Measurements from ENCODE around the gene FCRLA. TPM values are rescaled to one million over a fixed set of nuclear protein-coding genes. Genes with fewer than 3 reads are reported as not detected.
"Not testable (repeated sequence)": the region's sequence is repeated elsewhere in the genome, so short reads cannot be mapped to it uniquely, and the experiment has no call there.

The FCRLA gene
- polyA plus RNA-seq, 3 donors from 2014 or later: 0.36 to 0.48 (median 0.42) TPM

GRCh38 chr1:161681879-161682278 is 25.1 kb upstream of the FCRLA start:
- Mint-ChIP-seq H3K4me1 (no peaks in the 10 kb centered on the region), H3K27ac (no peak overlapping the region), H3K4me3 (no peak overlapping the region), H3K9me3 (no peaks in the 10 kb centered on the region), H3K36me3 (peaks cover 0 to 7% (median 0%) of the 10 kb centered on the region in 3 donors), H3K27me3 (ENCODE audit: low read depth in 3 of 3) (peaks cover 0 to 9% (median 6%) of the 10 kb centered on the region in 3 donors)
- DNase-seq: no peak

GRCh38 chr1:161688946-161689345 is 18.1 kb upstream of the FCRLA start:
- no peak for DNase-seq
- Mint-ChIP-seq H3K27me3 (ENCODE audit: low read depth in 3 of 3) (peaks cover 3 to 11% (median 4%) of the 10 kb centered on the region in 3 donors), H3K4me1 (peaks cover 0 to 2% of the 10 kb centered on the region in 2 donors), H3K27ac (no peak overlapping the region), H3K4me3 (no peak overlapping the region), H3K9me3 (no peaks in the 10 kb centered on the region), H3K36me3 (peaks cover 0 to 7% (median 0%) of the 10 kb centered on the region in 3 donors)

- Mint-ChIP-seq H3K27me3 (ENCODE audit: low read depth in 3 of 3) (peaks cover 3 to 10% (median 7%) of the 10 kb centered on the region in 3 donors), H3K4me3 (no peak overlapping the region), H3K27ac (no peak overlapping the region), H3K4me1 (peaks cover 0 to 2% of the 10 kb centered on the region in 2 donors), H3K9me3 (peaks cover 0 to 3% (median under 1%) of the 10 kb centered on the region in 6 donors), H3K36me3 (peaks cover 0 to 10% (median 0%) of the 10 kb centered on the region in 3 donors)
- DNase-seq: no peak
Observed at GRCh38 chr1:161691846-161692245, 15.2 kb upstream of the FCRLA start.

- DNase-seq, H3K4me3 Mint-ChIP-seq, H3K36me3 Mint-ChIP-seq, H3K4me1 Mint-ChIP-seq, H3K9me3 Mint-ChIP-seq, H3K27ac Mint-ChIP-seq: not testable (repeated sequence)
- H3K27me3 Mint-ChIP-seq (ENCODE audit: low read depth in 3 of 3): peaks cover 3 to 10% (median 4%) of the 10 kb centered on the region in 3 donors
Observed at GRCh38 chr1:161693020-161693712, 13.9 kb upstream of the FCRLA start.

- not testable (repeated sequence) for DNase-seq; H3K27me3 Mint-ChIP-seq (ENCODE audit: low read depth in 3 of 3); H3K36me3 Mint-ChIP-seq; H3K4me3 Mint-ChIP-seq; H3K9me3 Mint-ChIP-seq; H3K4me1 Mint-ChIP-seq
- H3K27ac Mint-ChIP-seq: peak overlapping the region in 1 of 6 donors; percentile 26
Observed at GRCh38 chr1:161698302-161698701, 8.7 kb upstream of the FCRLA start.

- Mint-ChIP-seq H3K36me3 (no peaks in the 10 kb centered on the region), H3K9me3 (peaks cover 0 to 3% (median 0%) of the 10 kb centered on the region in 6 donors), H3K4me1 (peaks cover 8% of the 10 kb centered on the region in 2 donors), H3K27ac (no peak overlapping the region), H3K4me3 (no peak overlapping the region), H3K27me3 (ENCODE audit: low read depth in 3 of 3) (peaks cover 0 to 5% (median 0%) of the 10 kb centered on the region in 3 donors)
- DNase-seq: no peak
Observed at GRCh38 chr1:161702250-161702649, 4.8 kb upstream of the FCRLA start.

GRCh38 chr1:161705537-161705936 is 1.5 kb upstream of the FCRLA start:
- H3K4me3 Mint-ChIP-seq: no peak overlapping the region
- H3K4me1 Mint-ChIP-seq: no peaks in the 10 kb centered on the region
- H3K9me3 Mint-ChIP-seq: no peaks in the 10 kb centered on the region
- no peak for DNase-seq
- no peak overlapping the region for H3K27ac Mint-ChIP-seq
- peaks cover 0 to 6% (median 0%) of the 10 kb centered on the region in 3 donors for H3K36me3 Mint-ChIP-seq
- no peaks in the 10 kb centered on the region for H3K27me3 Mint-ChIP-seq (ENCODE audit: low read depth in 3 of 3)

- Mint-ChIP-seq H3K27ac (no peak overlapping the region), H3K9me3 (no peaks in the 10 kb centered on the region), H3K4me1 (no peaks in the 10 kb centered on the region), H3K4me3 (no peak overlapping the region), H3K27me3 (ENCODE audit: low read depth in 3 of 3) (no peaks in the 10 kb centered on the region), H3K36me3 (peaks cover 0 to 6% (median 0%) of the 10 kb centered on the region in 3 donors)
- no peak for DNase-seq
Observed at GRCh38 chr1:161706113-161706481, 932 bp upstream of the FCRLA start.

- H3K27ac Mint-ChIP-seq: no peak overlapping the region
Observed at GRCh38 chr1:161707503-161707902, 474 bp downstream of the FCRLA start.

GRCh38 chr1:161709373-161709772 is 2.3 kb downstream of the FCRLA start:
- Mint-ChIP-seq H3K36me3 (peaks cover 0 to 6% (median 0%) of the 10 kb centered on the region in 3 donors), H3K27ac (no peak overlapping the region), H3K4me1 (no peaks in the 10 kb centered on the region), H3K27me3 (ENCODE audit: low read depth in 3 of 3) (peaks cover 0 to 4% (median 3%) of the 10 kb centered on the region in 3 donors), H3K4me3 (no peak overlapping the region), H3K9me3 (no peaks in the 10 kb centered on the region)
- DNase-seq: no peak

More at GRCh38 chr1:161707503-161707902, 474 bp downstream of the FCRLA start:
- no peak for DNase-seq
- peaks cover 0 to 6% (median 0%) of the 10 kb centered on the region in 3 donors for H3K36me3 Mint-ChIP-seq
- H3K9me3 Mint-ChIP-seq: no peaks in the 10 kb centered on the region
- H3K4me1 Mint-ChIP-seq: no peaks in the 10 kb centered on the region
- no peak overlapping the region for H3K4me3 Mint-ChIP-seq
- peaks cover 0 to 3% (median 2%) of the 10 kb centered on the region in 3 donors for H3K27me3 Mint-ChIP-seq (ENCODE audit: low read depth in 3 of 3)

- no peak for DNase-seq
- Mint-ChIP-seq H3K27me3 (ENCODE audit: low read depth in 3 of 3) (peaks cover 0 to 4% (median 3%) of the 10 kb centered on the region in 3 donors), H3K27ac (no peak overlapping the region), H3K9me3 (no peaks in the 10 kb centered on the region), H3K4me1 (no peaks in the 10 kb centered on the region), H3K4me3 (no peak overlapping the region), H3K36me3 (peaks cover 0 to 6% (median 0%) of the 10 kb centered on the region in 3 donors)
Observed at GRCh38 chr1:161710560-161710959, 3.5 kb downstream of the FCRLA start.

- Mint-ChIP-seq H3K4me1 (peaks cover 8 to 18% of the 10 kb centered on the region in 2 donors), H3K36me3 (peaks cover 0 to 6% (median 0%) of the 10 kb centered on the region in 3 donors), H3K27ac (no peak overlapping the region), H3K27me3 (ENCODE audit: low read depth in 3 of 3) (peaks cover 0 to 2% (median 2%) of the 10 kb centered on the region in 3 donors), H3K4me3 (no peak overlapping the region), H3K9me3 (no peaks in the 10 kb centered on the region)
- DNase-seq: no peak
Observed at GRCh38 chr1:161718559-161719324, 11.7 kb downstream of the FCRLA start.

GRCh38 chr1:161719325-161719611 is 12.2 kb downstream of the FCRLA start:
- H3K9me3 Mint-ChIP-seq: no peaks in the 10 kb centered on the region
- peak overlapping the region in 1 of 6 donors; percentile 61 for H3K27ac Mint-ChIP-seq
- H3K36me3 Mint-ChIP-seq: peaks cover 0 to 6% (median 0%) of the 10 kb centered on the region in 3 donors
- no peak overlapping the region for H3K4me3 Mint-ChIP-seq
- no peak for DNase-seq
- H3K27me3 Mint-ChIP-seq (ENCODE audit: low read depth in 3 of 3): peaks cover 0 to 2% (median under 1%) of the 10 kb centered on the region in 3 donors
- H3K4me1 Mint-ChIP-seq: peaks cover 11 to 24% of the 10 kb centered on the region in 2 donors

GRCh38 chr1:161720422-161720821 is 13.4 kb downstream of the FCRLA start:
- Mint-ChIP-seq H3K9me3 (no peaks in the 10 kb centered on the region), H3K27ac (no peak overlapping the region), H3K27me3 (ENCODE audit: low read depth in 3 of 3) (peaks cover 0 to 4% (median 1%) of the 10 kb centered on the region in 3 donors), H3K4me3 (no peak overlapping the region), H3K4me1 (peaks cover 21 to 34% of the 10 kb centered on the region in 2 donors), H3K36me3 (peaks cover 0 to 6% (median 0%) of the 10 kb centered on the region in 3 donors)
- no peak for DNase-seq
